Right atrium auricular region (tissue), 2 donors: ENCODE data around the gene GPR4. TPM values are rescaled to one million over a fixed set of nuclear protein-coding genes. Genes with fewer than 3 reads are reported as not detected.

Source experiments
- DNase-seq: peaks from one replicate; pipeline ENCODE4 v3.0.0-alpha.2; 2019; ENCODE audit warnings: low spot score
- H3K27ac ChIP-seq, 2 donors: fragments of 200-600 bp; sonication (generic); 1 replicate in 1 of 2; 2 replicates in 1 of 2; pipeline ENCODE4 v1.5.1; 2016 to 2019
- H3K27me3 ChIP-seq, 2 donors: fragments of 200-600 bp; sonication (generic); one replicate each; pipeline versions ENCODE4 v1.5.1 to v1.6.0; 2017 to 2019
- H3K36me3 ChIP-seq: fragments of 200-600 bp; sonication (generic); one replicate; pipeline ENCODE4 v1.5.1; 2016
- H3K4me1 ChIP-seq, 2 donors: fragments of 200-600 bp; sonication (generic); one replicate each; pipeline versions ENCODE4 v1.5.1 to v1.6.0; 2017 to 2019
- H3K4me3 ChIP-seq, 2 donors: fragments of 200-600 bp; sonication (generic); 1 replicate in 1 of 2; 2 replicates in 1 of 2; pipeline ENCODE4 v1.5.1; 2017 to 2019; ENCODE audit warnings: mild to moderate bottlenecking in 1 of 2, moderate library complexity in 1 of 2
- H3K9me3 ChIP-seq, 2 donors: fragments of 200-600 bp; sonication (generic); one replicate each; pipeline ENCODE4 v1.5.1; 2019
- CTCF ChIP-seq, 2 donors: fragments of 200-600 bp; sonication (generic); IDR thresholded peaks; one replicate each; pipeline ENCODE4 v1.5.1; 2019; ENCODE audit warnings: antibody characterized with exemption in 2 of 2
- total RNA-seq, 2 donors: library from RNA; depleted of rRNA; stranded (reverse); fragments of >200 nt; gene quantifications; one replicate each; pipeline ENCODE4 v1.1.0, GENCODE V29; 2016

GPR4 gene
- total RNA-seq, 2 donors from 2014 or later, result 6.2 to 12.1 TPM

- H3K27me3 ChIP-seq, result no peaks in the 10 kb centered on the region
- peaks cover 0 to 3% of the 10 kb centered on the region in 2 donors for H3K9me3 ChIP-seq
- DNase-seq, result no peak
- H3K27ac ChIP-seq, result peak overlapping the region; percentile 59 to 76
- peaks cover 0 to 37% of the 10 kb centered on the region in 2 donors for H3K4me1 ChIP-seq
- H3K4me3 ChIP-seq, result no peak overlapping the region
- H3K36me3 ChIP-seq, result no peaks in the 10 kb centered on the region
- no peak for TF ChIP-seq CTCF (IDR thresholded peaks at IDR 0.05)
These were observed 34.4 kb downstream of the GPR4 start for GRCh38 chr19:45567609-45568008.

- no peaks in the 10 kb centered on the region for H3K27me3 ChIP-seq
These were observed 37.8 kb downstream of the GPR4 start for GRCh38 chr19:45564131-45564780.

GRCh38 chr19:45560686-45561085 is 41.3 kb downstream of the GPR4 start:
- TF ChIP-seq CTCF (IDR thresholded peaks at IDR 0.05), result no peak
- Histone ChIP-seq H3K27me3 (no peaks in the 10 kb centered on the region), H3K4me1 (peaks cover 0 to 18% of the 10 kb centered on the region in 2 donors), H3K27ac (peak overlapping the region in 1 of 2 donors; percentile 54), H3K36me3 (no peaks in the 10 kb centered on the region), H3K9me3 (no peaks in the 10 kb centered on the region), H3K4me3 (no peak overlapping the region)
- DNase-seq, result no peak

More at GRCh38 chr19:45564131-45564780, 37.8 kb downstream of the GPR4 start:
- Histone ChIP-seq H3K4me3 (no peak overlapping the region), H3K27ac (peak overlapping the region in 1 of 2 donors; percentile 21), H3K36me3 (no peaks in the 10 kb centered on the region), H3K9me3 (no peaks in the 10 kb centered on the region), H3K4me1 (peaks cover 0 to 32% of the 10 kb centered on the region in 2 donors)
- TF ChIP-seq CTCF (IDR thresholded peaks at IDR 0.05), result no peak
- DNase-seq, result no peak

GRCh38 chr19:45560038-45560437 is 42.0 kb downstream of the GPR4 start:
- peaks cover 0 to 18% of the 10 kb centered on the region in 2 donors for H3K4me1 ChIP-seq
- peak overlapping the region in 1 of 2 donors; percentile 54 for H3K27ac ChIP-seq
- DNase-seq, result no peak
- H3K9me3 ChIP-seq, result no peaks in the 10 kb centered on the region
- no peak overlapping the region for H3K4me3 ChIP-seq
- no peak for TF ChIP-seq CTCF (IDR thresholded peaks at IDR 0.05)
- H3K36me3 ChIP-seq, result no peaks in the 10 kb centered on the region
- H3K27me3 ChIP-seq, result no peaks in the 10 kb centered on the region

GRCh38 chr19:45558399-45558878 is 43.6 kb downstream of the GPR4 start:
- DNase-seq, result no peak
- Histone ChIP-seq H3K9me3 (no peaks in the 10 kb centered on the region), H3K27ac (no peak overlapping the region), H3K4me1 (peaks cover 0 to 18% of the 10 kb centered on the region in 2 donors), H3K4me3 (no peak overlapping the region), H3K27me3 (no peaks in the 10 kb centered on the region), H3K36me3 (no peaks in the 10 kb centered on the region)
- peak; percentile 34 to 71 for TF ChIP-seq CTCF (IDR thresholded peaks at IDR 0.05)
